ENCODE results near the gene MDM2.
A peak's percentile ranks its signal among the peaks of the same experiment; 100 is the strongest.
"Not testable (repeated sequence)": the region's sequence is repeated elsewhere in the genome, so short reads cannot be mapped to it uniquely, and the experiment has no call there.

MDM2 gene

GRCh38 chr12:68805592-68806120, 2.3 kb upstream of the MDM2 start:
- no peak for DNase-seq (ENCODE audit: low read depth in 2 of 2)

DNA sequence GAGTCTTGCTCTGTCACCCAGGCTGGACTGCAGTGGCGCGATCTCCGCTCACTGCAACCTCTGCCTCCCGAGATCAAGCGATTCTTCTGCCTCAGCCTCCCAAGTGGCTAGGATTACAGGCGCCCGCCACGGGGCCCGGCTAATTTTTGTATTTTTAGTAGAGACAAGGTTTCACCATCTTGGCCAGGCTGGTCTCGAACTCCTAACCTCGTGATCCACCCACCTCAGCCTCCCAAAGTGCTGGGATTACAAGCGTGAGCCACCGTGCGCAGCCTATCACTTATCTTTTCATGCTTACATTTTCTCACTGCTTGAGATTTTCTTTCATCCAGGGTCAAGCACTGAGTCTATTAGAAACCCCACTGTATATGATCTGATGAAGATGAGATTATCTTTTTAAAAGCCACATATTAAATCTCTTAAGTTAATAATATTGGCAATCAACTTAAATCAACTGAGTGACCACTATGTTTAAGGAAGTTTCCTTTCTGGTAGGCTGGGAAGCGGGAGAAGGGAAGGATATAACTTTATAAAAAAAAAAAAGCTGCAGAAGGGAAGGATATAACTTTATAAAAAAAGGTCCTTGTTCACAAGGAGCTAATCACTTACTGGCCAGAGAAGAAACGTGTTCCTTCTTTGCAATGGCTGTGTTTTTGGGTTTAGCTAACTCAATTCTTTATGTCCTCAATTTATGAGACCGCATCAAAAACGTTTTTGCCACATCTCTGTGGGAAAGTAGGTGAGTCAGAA, 1.3 kb upstream of the MDM2 start:
- no peak for DNase-seq (ENCODE audit: low read depth in 2 of 2)

- not testable (repeated sequence) for DNase-seq (ENCODE audit: low read depth in 2 of 2)
Observed at GRCh38 chr12:68807274-68807575, 752 bp upstream of the MDM2 start.

DNA sequence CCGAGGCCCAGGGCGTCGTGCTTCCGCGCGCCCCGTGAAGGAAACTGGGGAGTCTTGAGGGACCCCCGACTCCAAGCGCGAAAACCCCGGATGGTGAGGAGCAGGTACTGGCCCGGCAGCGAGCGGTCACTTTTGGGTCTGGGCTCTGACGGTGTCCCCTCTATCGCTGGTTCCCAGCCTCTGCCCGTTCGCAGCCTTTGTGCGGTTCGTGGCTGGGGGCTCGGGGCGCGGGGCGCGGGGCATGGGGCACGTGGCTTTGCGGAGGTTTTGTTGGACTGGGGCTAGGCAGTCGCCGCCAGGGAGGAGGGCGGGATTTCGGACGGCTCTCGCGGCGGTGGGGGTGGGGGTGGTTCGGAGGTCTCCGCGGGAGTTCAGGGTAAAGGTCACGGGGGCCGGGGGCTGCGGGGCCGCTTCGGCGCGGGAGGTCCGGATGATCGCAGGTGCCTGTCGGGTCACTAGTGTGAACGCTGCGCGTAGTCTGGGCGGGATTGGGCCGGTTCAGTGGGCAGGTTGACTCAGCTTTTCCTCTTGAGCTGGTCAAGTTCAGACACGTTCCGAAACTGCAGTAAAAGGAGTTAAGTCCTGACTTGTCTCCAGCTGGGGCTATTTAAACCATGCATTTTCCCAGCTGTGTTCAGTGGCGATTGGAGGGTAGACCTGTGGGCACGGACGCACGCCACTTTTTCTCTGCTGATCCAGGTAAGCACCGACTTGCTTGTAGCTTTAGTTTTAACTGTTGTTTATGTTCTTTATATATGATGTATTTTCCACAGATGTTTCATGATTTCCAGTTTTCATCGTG, 612 bp downstream of the MDM2 start:
- DNase-seq (ENCODE audit: low read depth in 2 of 2): peak; percentile 33 to 36

GRCh38 chr12:68809190-68810026, 1.4 kb downstream of the MDM2 start:
- no peak for DNase-seq (ENCODE audit: low read depth in 2 of 2)

DNA sequence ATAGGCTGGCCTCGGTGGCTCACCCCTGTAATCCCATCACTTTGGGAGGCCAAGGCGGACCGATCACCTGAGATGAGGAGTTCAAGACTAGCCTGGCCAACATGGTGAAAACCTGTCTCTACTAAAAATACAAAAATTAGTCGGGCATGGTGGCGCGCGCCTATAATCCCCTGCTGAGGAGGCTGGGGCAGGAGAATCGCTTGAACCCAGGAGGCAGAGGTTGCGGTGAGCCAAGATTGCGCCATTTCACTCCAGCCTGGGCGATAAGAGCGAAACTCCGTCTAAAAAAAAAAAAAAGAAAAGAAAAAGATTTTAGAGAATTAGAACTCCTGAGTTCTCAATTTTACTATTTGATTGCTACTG, 2.0 kb downstream of the MDM2 start:
- not testable (repeated sequence) for DNase-seq (ENCODE audit: low read depth in 2 of 2)

DNA sequence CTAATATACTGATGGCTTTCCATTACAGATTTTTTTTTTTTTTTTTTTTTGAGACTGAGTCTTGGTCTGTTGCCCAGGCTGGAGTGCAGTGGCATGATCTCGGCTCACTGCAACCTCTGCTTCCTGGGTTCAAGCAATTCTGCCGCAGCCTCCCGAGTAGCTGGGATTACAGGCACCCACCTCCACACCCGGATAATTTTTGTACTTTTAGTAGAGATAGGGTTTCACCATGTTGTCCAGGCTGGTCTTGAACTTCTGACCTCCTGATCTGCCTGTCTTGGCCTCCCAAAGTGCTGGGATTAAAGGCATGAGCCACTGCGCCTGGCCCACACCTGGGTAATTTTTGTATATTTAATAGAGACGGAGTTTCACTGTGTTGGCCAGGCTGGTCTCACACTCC, 3.6 kb downstream of the MDM2 start:
- not testable (repeated sequence) for DNase-seq (ENCODE audit: low read depth in 2 of 2)

DNA sequence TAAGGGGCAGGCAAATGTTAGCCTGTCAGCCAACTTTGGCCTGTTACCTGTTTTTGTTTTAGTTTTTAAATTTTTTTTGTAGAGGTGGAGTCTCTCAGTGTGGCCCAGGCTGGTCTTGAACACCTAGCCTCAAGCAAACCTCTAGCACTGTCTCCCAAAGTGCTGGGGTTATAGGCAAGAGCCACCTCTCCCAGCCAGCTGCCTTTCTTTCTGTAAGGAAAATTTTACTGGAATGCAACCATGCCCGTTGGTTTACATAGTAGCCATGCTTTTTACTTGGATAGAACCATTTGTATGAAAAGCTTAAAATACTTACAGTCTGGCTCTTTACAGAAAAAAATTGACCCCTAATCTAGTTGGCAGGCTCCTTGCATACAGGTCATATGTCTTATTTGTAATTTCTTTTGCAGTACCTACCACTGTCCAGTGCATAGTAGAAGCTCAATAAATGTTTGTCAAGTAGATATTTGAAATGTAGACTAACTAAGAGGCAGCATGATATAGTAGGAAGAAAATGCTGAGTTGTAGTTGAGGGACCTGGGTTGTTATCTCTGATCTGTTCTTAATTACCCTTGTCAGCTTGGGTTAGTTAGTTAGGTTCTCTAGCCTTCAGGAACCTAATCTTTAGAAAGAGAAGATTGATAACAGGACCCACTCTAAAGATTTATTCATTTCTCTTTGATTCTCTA, 4.7 kb downstream of the MDM2 start:
- no peak for DNase-seq (ENCODE audit: low read depth in 2 of 2)

- DNase-seq (ENCODE audit: low read depth in 2 of 2): no peak
Observed at GRCh38 chr12:68813242-68813593, 5.2 kb downstream of the MDM2 start.

DNA sequence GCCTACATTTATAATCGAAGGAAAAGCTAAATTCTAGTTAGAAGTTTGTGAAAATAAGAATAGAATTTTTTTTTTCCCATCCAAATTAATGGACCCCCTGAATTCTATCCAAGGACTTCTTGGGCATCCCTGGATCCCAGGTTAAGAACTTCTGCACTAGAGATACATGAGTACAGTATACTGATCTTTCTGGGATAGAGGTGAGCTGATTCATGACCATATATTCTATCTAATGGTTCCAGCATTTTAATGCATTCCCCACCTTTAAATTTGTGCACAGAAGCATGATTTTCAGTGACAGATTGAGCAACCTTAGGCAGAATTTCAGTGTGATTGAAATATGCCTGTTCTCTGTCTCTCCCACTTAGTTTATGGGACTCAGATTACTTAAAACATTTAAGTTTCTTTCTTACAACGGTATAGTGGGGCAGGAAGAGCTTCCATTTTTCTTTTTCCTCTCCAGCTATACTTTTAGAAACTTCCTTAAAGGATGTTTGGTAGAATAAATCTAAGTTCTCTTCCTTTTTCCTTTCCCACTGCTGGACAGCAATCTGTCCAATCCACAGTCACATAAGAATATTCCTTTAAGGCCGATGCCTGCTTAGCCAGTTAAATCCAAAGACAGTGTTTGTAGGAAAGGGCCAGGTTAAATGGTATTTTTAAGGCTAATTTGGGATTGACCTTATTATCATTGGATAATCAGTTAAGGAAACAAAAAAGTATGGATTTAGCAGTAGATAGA, 6.7 kb downstream of the MDM2 start:
- no peak for DNase-seq (ENCODE audit: low read depth in 2 of 2)

DNA sequence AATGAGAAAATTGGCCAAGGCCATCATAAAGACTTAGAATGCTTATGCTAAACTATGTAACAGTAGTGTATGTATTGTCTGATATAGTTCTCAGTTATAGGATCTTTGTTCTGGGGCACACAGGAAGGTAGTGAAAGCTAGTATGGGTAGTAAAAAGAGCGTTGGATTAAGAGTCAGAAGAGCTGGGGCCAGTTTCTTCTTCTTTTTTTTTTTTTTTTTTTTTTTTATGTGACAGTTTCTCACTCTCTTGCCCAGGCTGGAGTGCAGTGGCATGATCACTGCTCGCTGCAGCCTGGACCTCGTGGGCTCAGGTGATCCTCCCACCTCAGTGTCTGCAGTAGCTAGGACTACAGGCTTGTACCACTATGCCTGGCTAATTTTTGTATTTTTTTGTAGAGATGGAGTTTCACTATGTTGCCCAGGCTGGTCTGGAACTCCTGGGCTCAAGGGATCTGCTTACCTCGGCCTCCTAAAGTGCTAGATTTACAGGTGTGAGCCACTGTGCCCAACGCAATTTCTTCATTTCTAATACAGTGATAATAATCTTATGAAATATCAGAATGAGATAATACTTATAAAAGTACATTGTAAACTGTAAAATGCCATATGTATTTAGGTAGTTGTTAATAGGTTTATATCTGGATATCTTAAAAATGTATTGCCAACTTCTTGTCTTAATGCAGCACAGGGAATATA, 7.4 kb downstream of the MDM2 start:
- DNase-seq (ENCODE audit: low read depth in 2 of 2): no peak

DNA sequence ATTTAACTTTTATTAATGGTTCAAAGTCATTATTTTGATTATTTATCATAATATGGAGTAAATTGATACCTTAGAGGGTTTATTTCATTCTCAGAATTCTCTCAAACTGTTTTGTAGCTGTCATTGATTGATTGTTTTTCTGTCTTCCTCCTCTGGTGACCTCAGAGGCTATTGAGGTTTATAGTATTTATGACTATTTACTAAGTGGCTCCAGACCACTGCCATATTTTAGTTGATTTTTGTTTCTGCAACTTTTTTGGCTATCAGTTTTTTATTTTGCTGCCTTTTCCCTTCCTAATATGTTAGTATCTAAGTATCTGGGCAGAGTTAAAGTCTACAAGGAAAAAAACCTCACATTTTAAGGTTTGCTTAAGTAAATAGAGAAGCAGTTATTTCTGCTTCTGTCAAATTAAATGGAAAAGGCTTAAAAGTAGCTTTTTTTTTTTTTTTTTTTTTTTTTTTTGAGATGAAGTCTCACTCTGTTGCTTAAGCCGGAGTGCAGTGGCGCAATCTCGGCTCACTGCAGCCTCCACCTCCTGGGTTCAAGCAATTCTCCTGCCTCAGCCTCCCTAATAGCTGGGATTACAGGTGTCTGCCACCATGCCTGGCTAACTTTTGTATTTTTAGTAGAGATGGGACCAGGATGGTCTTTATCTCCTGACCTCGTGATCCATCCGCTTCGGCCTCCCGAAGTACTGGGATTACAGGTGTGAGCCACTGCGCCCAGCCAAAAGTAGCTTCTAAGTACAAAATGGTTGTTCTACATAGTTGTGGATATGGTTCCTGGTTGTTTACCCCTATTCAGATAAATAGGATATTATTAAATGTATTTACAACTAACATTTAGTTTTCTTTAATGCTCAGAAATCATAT, 8.2 kb downstream of the MDM2 start:
- DNase-seq (ENCODE audit: low read depth in 2 of 2): no peak

DNA sequence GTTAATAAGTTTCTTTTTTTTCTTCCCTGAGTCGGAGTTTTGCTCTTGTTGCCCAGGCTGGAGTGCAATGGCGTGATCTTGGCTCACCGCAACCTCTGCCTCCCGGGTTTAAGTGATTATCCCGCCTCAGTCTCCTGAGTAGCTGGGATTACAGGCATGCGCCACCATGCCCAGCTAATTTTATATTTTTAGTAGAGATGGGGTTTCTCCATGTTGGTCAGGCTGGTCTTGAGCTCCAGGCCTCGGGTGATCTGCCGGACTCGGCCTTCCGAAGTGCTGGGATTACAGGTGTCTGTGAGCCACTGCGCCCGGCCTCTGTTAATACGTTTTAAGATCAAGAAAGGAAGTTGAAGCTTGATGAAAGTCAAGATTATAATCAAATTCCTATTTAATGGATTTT, 11.5 kb downstream of the MDM2 start:
- not testable (repeated sequence) for DNase-seq (ENCODE audit: low read depth in 2 of 2)

DNA sequence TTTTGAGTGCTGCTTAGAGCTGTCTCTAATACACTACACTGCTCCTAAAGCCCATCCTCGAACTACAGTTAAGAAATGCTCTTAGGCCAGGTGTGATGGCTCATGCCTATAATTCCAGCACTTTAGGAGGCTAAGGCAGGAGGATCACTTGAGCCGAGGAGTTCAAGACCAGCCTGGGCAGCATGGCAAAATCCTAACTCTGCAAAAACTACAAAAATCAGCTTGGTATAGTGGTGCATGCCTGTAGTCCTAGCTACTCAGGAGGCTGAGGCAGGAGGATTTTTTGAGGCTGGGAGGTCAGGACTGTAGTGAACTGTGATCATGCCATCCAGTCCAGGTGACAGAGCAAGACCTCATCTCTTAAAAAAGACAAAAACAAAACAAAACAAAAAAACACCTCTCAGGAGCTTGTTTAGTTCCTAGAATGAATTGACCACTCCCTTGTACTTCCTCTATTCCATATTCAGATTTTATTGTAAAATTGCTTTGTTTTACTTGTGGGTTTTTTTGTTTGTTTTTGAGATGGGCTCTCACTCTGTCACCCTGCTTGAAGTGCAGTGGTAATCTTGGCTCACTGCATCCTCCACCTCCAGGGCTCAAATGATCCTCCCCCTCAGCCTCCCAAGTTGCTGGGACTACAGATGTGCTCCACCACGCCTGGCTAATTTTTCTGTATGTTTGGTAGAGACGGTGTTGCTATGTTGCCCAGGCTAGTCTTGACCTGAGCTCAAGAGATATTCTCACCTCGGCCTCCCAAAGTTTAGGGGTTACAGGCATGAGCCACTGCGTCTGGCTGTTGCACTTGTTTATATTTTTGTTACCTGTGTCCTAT, 13.6 kb downstream of the MDM2 start:
- no peak for DNase-seq (ENCODE audit: low read depth in 2 of 2)

- DNase-seq (ENCODE audit: low read depth in 2 of 2): no peak
Observed at GRCh38 chr12:68823696-68824095, 15.7 kb downstream of the MDM2 start.

DNA sequence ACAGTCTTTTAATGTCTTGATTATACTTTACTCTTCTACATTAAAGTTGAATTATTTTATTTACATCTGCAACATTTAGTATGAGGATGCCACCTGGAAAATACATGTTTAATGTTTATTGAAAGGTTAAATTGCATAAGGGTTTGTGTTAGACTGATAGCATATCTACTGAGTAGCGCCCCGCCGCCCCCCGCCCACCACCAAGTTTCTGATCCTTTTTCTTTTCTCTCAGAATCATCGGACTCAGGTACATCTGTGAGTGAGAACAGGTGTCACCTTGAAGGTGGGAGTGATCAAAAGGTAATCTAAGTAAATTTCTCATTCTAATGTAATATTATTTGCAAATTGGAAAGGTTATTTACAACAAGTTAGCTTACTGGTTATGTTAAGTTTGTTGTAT, 16.2 kb downstream of the MDM2 start:
- DNase-seq (ENCODE audit: low read depth in 2 of 2): no peak

DNA sequence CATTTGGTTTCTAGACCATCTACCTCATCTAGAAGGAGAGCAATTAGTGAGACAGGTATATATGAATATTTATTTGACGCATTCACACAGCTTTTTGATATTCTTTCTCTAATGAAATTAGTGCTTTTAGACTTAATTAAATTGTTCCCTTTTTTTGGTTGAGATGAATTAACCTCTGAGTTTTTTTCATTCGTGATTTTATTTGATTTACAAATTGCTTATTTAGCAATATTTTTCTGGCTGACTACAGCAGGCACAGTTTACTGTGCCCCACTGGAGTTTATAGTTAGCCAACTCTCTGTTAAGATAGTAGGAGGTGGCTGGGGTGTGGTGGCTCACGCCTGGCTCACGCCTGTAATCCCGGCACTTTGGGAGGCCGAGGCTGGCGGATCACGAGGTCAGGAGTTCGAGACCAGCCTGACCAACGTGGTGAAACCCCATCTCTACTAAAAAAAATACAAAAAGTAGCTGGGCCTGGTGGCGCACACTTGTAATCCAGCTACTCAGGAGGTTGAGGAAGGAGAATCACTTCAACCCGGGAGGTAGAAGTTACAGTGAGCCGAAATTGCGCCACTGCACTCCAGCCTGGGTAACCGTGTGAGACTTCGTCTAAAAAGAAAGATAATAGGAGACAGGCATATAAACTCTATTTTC, 16.7 kb downstream of the MDM2 start:
- DNase-seq (ENCODE audit: low read depth in 2 of 2): no peak

GRCh38 chr12:68825569-68826217, 17.7 kb downstream of the MDM2 start:
- DNase-seq (ENCODE audit: low read depth in 2 of 2): no peak
